PC-9 (cell line): ENCODE data around the gene CCR5AS.

Experiments used
- BruUV-seq: library from RNA; stranded (reverse); fragments of 400-500 nt; replicated peaks from 2 replicates; lab custom pipeline; 2021; lab: Mats Ljungman, UMichigan
- CTCF ChIA-PET: fragments of 300-600 bp; sonication (Branson Sonifier 250); formaldehyde crosslinking; loops from one replicate; lab custom pipeline; 2022; ENCODE audit warnings: antibody characterized with exemption; lab: Charles Lee
- POLR2A ChIA-PET: fragments of 300-600 bp; sonication (Branson Sonifier 250); formaldehyde crosslinking; loops from one replicate; lab custom pipeline; 2022; ENCODE audit warnings: antibody characterized with exemption; ENCODE audit not compliant: unreplicated experiment; lab: Charles Lee
- DNase-seq, 2 experiments: peaks; one replicate each; pipeline versions ENCODE4 v3.0.0 to v3.0.0-alpha.2; 2015 to 2022; ENCODE audit warnings: mixed read lengths in 1 of 2
- H2AFZ ChIP-seq: fragments of 200-600 bp; sonication (generic); 2 replicates; pipeline ENCODE4 v1.8.1; 2017; ENCODE audit warnings: antibody characterized with exemption
- H3F3A ChIP-seq: fragments of 200-600 bp; sonication (generic); 2 replicates; pipeline ENCODE4 v1.8.1; 2017; ENCODE audit warnings: antibody characterized with exemption, mild to moderate bottlenecking, low read depth; ENCODE audit not compliant: insufficient read depth
- H3K27ac ChIP-seq: fragments of 200-600 bp; sonication (generic); 2 replicates; pipeline ENCODE4 v1.6.1; 2016; ENCODE audit warnings: mixed run types
- H3K27me3 ChIP-seq: fragments of 200-600 bp; sonication (generic); 2 replicates; pipeline ENCODE4 v1.6.1; 2016; ENCODE audit warnings: low read depth, mixed run types; ENCODE audit not compliant: insufficient read depth
- H3K36me3 ChIP-seq: fragments of 200-600 bp; sonication (generic); 2 replicates; pipeline ENCODE4 v1.6.1; 2016; ENCODE audit warnings: low read depth, mixed run types
- H3K4me1 ChIP-seq: fragments of 200-600 bp; sonication (generic); replicated peaks from 2 replicates; pipeline ENCODE4 v1.6.1; 2016; ENCODE audit warnings: mixed run types; ENCODE audit not compliant: insufficient read depth
- H3K4me2 ChIP-seq: fragments of 200-600 bp; sonication (generic); 2 replicates; pipeline ENCODE4 v1.6.1; 2017; ENCODE audit warnings: mixed run types
- H3K4me3 ChIP-seq: fragments of 200-600 bp; sonication (generic); 2 replicates; pipeline ENCODE4 v1.6.1; 2016; ENCODE audit warnings: mixed run types
- H3K79me2 ChIP-seq: fragments of 200-600 bp; sonication (generic); 2 replicates; pipeline ENCODE4 v1.6.1; 2017; ENCODE audit warnings: low read depth, mixed run types
- H3K9me2 ChIP-seq: fragments of 200-600 bp; sonication (generic); 2 replicates; pipeline ENCODE4 v1.8.1; 2017; ENCODE audit warnings: mild to moderate bottlenecking; ENCODE audit not compliant: insufficient read depth
- H3K9me3 ChIP-seq: fragments of 200-600 bp; sonication (generic); 2 replicates; pipeline ENCODE4 v1.8.1; 2016; ENCODE audit warnings: low read depth; ENCODE audit not compliant: insufficient read depth
- H4K20me1 ChIP-seq: fragments of 200-600 bp; sonication (generic); 2 replicates; pipeline ENCODE4 v1.8.1; 2017; ENCODE audit not compliant: insufficient read depth
- EZH2 ChIP-seq: fragments of 200-600 bp; sonication (generic); IDR thresholded peaks from 2 replicates; pipeline ENCODE4 v1.8.0; 2017; ENCODE audit warnings: antibody characterized with exemption, low read depth
- intact Hi-C: fragments of 100-400 bp; cut with micrococcal nuclease; formaldehyde crosslinking; loops from one replicate; pipeline ENCODE4 v1.10.0; 2022; ENCODE audit not compliant: unreplicated experiment
- TF ChIP-seq, protein P1 (sequence below): fragments of 200-600 bp; sonication (generic); conservative IDR thresholded peaks from 2 replicates; pipeline ENCODE4 v1.6.1; 2017; ENCODE audit warnings: mixed run types, antibody characterized with exemption, mild to moderate bottlenecking, moderate library complexity

CCR5AS gene

DNA sequence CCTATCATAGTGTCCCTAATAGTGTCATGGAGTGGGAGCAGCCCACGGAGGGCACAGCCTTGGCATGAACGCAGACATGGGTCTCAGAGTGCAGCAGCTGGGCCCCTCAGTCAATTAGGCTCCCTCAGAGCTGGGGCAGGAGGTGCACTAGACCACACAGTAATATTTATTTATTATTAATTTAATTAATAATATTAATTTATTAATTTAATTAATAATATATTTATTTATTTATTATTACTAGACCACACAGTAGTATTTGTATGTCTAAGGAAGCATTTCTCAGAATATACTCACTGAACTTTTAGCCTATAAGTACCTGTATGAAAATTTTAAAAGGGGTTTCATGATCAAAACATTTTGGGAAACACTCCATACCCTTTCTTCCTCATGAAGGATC is 5.3 kb downstream of the CCR5AS start:
- no peak for TF ChIP-seq EZH2
- Histone ChIP-seq H3K4me1 (peaks cover 39% of the 10 kb centered on the region), H3K9me3 (0 out of 2 replicates have a peak, but pooled peaks cover 3% of the 10 kb centered on the region), H3K4me3 (no peak overlapping the region), H4K20me1 (no peaks in the 10 kb centered on the region), H3K9me2 (no peaks in the 10 kb centered on the region), H3K27ac (no peak overlapping the region), H3K36me3 (no peaks in the 10 kb centered on the region; the same call in 1 of the 2 replicates), H3K4me2 (no peak overlapping the region), H3F3A (peaks cover 22% of the 10 kb centered on the region), H2AFZ (no peak overlapping the region), H3K27me3 (no peaks in the 10 kb centered on the region), H3K79me2 (peaks cover 48% of the 10 kb centered on the region)
- DNase-seq: no peak
- intact Hi-C loops: no loop called here
- POLR2A ChIA-PET: no interaction called here
- CTCF ChIA-PET: no interaction called here
- no TSS peak for BruUV-seq

DNA sequence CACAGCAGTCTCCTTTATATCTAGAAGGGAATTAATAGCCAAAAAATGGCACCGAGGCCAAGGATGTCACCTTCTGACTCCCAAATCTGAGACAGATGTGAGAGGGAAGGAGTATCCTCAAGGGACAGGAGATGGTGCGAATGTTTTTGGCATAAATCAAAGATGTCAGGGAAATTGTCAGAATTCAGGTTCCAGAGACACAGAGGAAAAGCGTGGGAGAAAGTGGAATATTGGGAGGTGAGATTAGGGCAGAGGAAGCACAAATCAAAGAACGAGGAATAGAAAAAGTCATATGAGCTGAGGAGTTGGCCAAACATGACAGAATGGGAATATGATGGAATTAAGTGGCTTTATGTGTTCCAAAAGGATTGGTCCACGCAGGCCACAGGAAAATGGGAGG is 6.0 kb downstream of the CCR5AS start:
- 0 out of 2 replicates have a peak overlapping the region, but pooled peaks have one; percentile 11 for H3K4me2 ChIP-seq
- no peak overlapping the region for H2AFZ ChIP-seq
- H3K27me3 ChIP-seq: no peaks in the 10 kb centered on the region
- no peak for DNase-seq
- H3K4me3 ChIP-seq: no peak overlapping the region
- ChIA-PET CTCF (no interaction called here), POLR2A (no interaction called here)
- H3K4me1 ChIP-seq: peaks cover 39% of the 10 kb centered on the region
- peaks cover 22% of the 10 kb centered on the region for H3F3A ChIP-seq
- no peak for TF ChIP-seq EZH2
- TF ChIP-seq, protein P1, sequence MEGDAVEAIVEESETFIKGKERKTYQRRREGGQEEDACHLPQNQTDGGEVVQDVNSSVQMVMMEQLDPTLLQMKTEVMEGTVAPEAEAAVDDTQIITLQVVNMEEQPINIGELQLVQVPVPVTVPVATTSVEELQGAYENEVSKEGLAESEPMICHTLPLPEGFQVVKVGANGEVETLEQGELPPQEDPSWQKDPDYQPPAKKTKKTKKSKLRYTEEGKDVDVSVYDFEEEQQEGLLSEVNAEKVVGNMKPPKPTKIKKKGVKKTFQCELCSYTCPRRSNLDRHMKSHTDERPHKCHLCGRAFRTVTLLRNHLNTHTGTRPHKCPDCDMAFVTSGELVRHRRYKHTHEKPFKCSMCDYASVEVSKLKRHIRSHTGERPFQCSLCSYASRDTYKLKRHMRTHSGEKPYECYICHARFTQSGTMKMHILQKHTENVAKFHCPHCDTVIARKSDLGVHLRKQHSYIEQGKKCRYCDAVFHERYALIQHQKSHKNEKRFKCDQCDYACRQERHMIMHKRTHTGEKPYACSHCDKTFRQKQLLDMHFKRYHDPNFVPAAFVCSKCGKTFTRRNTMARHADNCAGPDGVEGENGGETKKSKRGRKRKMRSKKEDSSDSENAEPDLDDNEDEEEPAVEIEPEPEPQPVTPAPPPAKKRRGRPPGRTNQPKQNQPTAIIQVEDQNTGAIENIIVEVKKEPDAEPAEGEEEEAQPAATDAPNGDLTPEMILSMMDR: no peak
- H3K27ac ChIP-seq: no peak overlapping the region
- no TSS peak for BruUV-seq
- H3K79me2 ChIP-seq: peaks cover 40% of the 10 kb centered on the region
- H4K20me1 ChIP-seq: no peaks in the 10 kb centered on the region
- intact Hi-C loops: no loop called here
- H3K9me3 ChIP-seq: 0 out of 2 replicates have a peak, but pooled peaks cover 3% of the 10 kb centered on the region
- no peaks in the 10 kb centered on the region for H3K9me2 ChIP-seq
- no peaks in the 10 kb centered on the region; the same call in 1 of the 2 replicates for H3K36me3 ChIP-seq

DNA sequence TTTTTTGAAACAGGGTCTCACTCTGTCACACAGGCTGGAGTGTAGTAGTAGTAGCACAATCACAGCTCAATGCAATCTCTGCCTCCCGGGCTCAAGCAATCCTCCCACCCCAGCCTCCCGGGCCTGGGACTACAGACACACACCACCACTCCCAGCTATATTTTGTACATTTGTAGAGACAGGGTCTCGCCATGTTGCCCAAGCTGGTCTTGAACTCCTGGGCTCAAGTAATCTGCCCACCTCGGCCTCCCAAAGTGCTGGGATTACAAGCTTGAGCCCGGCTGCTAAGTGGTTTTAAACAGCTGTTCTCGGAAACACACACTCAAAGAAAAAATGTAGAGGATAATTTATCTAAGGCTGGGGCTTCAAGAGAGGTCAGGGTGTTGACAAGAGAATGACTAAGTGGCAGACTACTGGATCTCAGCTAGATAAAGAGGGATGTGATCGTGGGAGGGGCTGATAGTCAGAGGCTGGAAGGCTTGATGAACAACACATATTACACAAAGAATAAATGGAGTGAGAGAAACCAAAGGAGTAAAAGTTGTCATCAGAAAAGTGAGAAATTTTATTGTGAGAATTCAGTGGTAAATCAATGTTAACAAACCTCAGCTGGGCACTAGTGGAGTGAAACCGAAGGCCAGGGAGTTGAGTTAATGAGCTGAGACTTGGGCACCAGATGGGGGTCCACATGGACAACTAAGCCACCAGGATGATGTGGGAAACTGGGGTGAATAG is 6.7 kb downstream of the CCR5AS start:
- TF ChIP-seq EZH2: no peak
- TF ChIP-seq, protein P1: no peak

More for the DNA sequence above, 6.7 kb downstream of the CCR5AS start:
- Histone ChIP-seq H3K9me2 (no peaks in the 10 kb centered on the region), H3K4me2 (0 out of 2 replicates have a peak overlapping the region, but pooled peaks have one; percentile 11), H3K4me3 (no peak overlapping the region), H3K79me2 (peaks cover 39% of the 10 kb centered on the region), H3K27ac (no peak overlapping the region), H3K27me3 (no peaks in the 10 kb centered on the region), H4K20me1 (no peaks in the 10 kb centered on the region), H3K36me3 (no peaks in the 10 kb centered on the region; the same call in 1 of the 2 replicates), H3F3A (peaks cover 19% of the 10 kb centered on the region; the same call in 1 of the 2 replicates), H3K4me1 (peaks cover 39% of the 10 kb centered on the region), H3K9me3 (0 out of 2 replicates have a peak, but pooled peaks cover 3% of the 10 kb centered on the region), H2AFZ (no peak overlapping the region)
- CTCF ChIA-PET: no interaction called here
- BruUV-seq: no TSS peak
- DNase-seq: no peak
- POLR2A ChIA-PET: interaction anchor here (0.6 kb wide), 1 partner anchor 1141 kb away, joined by 3 read pairs; no protein-coding TSS in a partner anchor
- intact Hi-C loops: no loop called here
